ENCODE results near the gene SLC37A1.

Gene SLC37A1

DNA sequence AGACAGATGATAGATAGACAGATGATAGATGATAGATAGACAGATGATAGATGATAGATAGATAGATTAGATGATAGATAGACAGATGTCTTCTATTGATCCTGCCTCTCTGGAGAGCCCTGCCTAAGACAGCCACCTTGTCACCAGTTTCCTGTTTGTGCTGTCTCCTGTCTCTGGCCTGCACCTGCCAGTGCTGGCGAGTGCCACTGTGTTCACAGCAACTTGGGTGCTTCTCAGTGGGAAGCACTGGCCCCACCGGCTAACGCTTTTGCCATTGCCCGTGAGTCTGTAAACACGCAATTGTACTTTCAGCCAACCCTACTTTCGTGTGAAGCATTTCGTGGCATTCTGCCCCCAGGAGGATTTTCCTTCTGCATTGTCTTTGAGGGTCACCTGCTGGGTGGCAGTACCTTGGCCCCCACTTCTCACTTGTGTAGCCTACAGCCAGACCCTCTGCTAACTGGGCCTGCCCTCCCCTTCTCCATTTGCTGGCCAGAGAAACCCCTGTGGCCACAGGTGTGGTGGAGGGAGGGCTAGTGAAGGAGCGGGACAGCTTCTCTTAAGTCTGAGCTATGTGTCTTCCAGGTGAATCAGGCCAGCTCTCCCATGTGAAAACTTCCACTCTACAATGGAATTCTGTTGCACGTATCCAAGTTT is 116.4 kb downstream of the SLC37A1 start:
- H3K27ac ChIP-seq: no peak overlapping the region
- TF ChIP-seq, protein P1, sequence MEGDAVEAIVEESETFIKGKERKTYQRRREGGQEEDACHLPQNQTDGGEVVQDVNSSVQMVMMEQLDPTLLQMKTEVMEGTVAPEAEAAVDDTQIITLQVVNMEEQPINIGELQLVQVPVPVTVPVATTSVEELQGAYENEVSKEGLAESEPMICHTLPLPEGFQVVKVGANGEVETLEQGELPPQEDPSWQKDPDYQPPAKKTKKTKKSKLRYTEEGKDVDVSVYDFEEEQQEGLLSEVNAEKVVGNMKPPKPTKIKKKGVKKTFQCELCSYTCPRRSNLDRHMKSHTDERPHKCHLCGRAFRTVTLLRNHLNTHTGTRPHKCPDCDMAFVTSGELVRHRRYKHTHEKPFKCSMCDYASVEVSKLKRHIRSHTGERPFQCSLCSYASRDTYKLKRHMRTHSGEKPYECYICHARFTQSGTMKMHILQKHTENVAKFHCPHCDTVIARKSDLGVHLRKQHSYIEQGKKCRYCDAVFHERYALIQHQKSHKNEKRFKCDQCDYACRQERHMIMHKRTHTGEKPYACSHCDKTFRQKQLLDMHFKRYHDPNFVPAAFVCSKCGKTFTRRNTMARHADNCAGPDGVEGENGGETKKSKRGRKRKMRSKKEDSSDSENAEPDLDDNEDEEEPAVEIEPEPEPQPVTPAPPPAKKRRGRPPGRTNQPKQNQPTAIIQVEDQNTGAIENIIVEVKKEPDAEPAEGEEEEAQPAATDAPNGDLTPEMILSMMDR (conservative IDR thresholded peaks at IDR 0.05): no peak

DNA sequence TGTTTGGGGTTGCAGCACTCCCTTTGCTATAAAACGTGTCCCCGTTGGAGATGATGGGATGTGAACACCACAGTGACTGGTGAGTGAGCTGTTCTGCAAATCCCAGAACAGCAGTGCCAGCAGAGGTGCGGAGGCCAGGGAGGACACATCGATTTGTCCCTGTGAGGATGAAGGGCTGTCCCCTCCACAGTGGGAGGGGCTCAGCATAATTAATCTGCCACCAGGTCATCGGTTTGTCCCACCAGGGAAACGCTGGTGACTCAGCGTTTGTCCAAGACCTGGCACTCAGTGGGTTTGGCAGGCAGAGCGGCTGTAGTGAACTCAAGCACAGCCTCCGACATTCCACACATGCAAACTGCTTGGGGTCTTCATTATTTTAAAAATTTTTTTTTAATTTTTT is 117.0 kb downstream of the SLC37A1 start:
- no peak overlapping the region for H3K27ac ChIP-seq
- TF ChIP-seq, protein P1 (conservative IDR thresholded peaks at IDR 0.05): no peak
